Kidney (tissue), 14 donors: ENCODE data around the gene CLIP3. TPM values are rescaled to one million over a fixed set of nuclear protein-coding genes. Genes with fewer than 3 reads are reported as not detected.
A peak's percentile ranks its signal among the peaks of the same experiment; 100 is the strongest.

Experiments used
- DNase-seq, 5 donors: peaks; one replicate each; pipeline ENCODE4 v3.0.0-alpha.2; 2013 to 2020
- FAIRE-seq: peaks from 2 replicates; lab custom pipeline; 2012; peaks lifted over from hg19 to GRCh38; lab: Jason Lieb, UNC
- H3K27ac ChIP-seq, 2 donors: one replicate each; pipeline ENCODE4 v1.7.0; 2013; ENCODE audit warnings: low read depth in 2 of 2, low read length in 2 of 2, inconsistent platforms in 1 of 2
- H3K27me3 ChIP-seq: one replicate; pipeline ENCODE4 v1.7.1; 2013; ENCODE audit warnings: low read length, inconsistent platforms; ENCODE audit not compliant: control insufficient read depth, insufficient read depth
- H3K36me3 ChIP-seq, 3 donors: one replicate each; pipeline versions ENCODE4 v1.7.0 to v1.7.1; 2013; ENCODE audit warnings: low read length in 3 of 3, control low read depth in 1 of 3, inconsistent platforms in 1 of 3; ENCODE audit not compliant: insufficient read depth in 3 of 3, control insufficient read depth in 2 of 3
- H3K4me1 ChIP-seq, 3 donors: one replicate each; pipeline versions ENCODE4 v1.7.0 to v1.7.1; 2013; ENCODE audit warnings: low read length in 3 of 3, inconsistent platforms in 1 of 3, low read depth in 1 of 3; ENCODE audit not compliant: control insufficient read depth in 2 of 3, insufficient read depth in 2 of 3
- H3K4me3 ChIP-seq, 3 donors: one replicate each; pipeline versions ENCODE4 v1.7.0 to v1.8.1; 2013; ENCODE audit warnings: low read length in 3 of 3, control low read depth in 1 of 3, inconsistent platforms in 1 of 3
- H3K9ac ChIP-seq, 3 donors: one replicate each; pipeline versions ENCODE4 v1.7.0 to v1.7.1; 2013; ENCODE audit warnings: low read length in 3 of 3, control low read depth in 1 of 3, inconsistent platforms in 1 of 3
- H3K9me3 ChIP-seq, 3 donors: one replicate each; pipeline versions ENCODE4 v1.7.0 to v1.7.1; 2013; ENCODE audit warnings: low read length in 3 of 3, control low read depth in 1 of 3, inconsistent platforms in 1 of 3; ENCODE audit not compliant: control insufficient read depth in 2 of 3, insufficient read depth in 1 of 3
- CTCF ChIP-seq: IDR thresholded peaks from 3 replicates; pipeline ENCODE4 v1.5.1; 2012; ENCODE audit warnings: mild to moderate bottlenecking, moderate library complexity, borderline replicate concordance; ENCODE audit not compliant: insufficient read depth; ENCODE audit errors: extremely low read depth
- intact Hi-C: fragments of 100-400 bp; cut with DNase I; formaldehyde crosslinking; loops from one replicate; pipeline ENCODE4 v1.11.1; 2022
- polyA plus RNA-seq: library from polyadenylated mRNA; stranded (reverse); fragments of 350-450 nt; fragmentation: Illumina TruSeq; extraction: RNeasy Lipid Tissue Mini Kit (QIAGEN cat#74804); gene quantifications from one replicate; pipeline ENCODE4 v1.2.3, GENCODE V29; 2014; ENCODE audit warnings: low read depth, low replicate concordance; ENCODE audit not compliant: insufficient read depth
- total RNA-seq: library from RNA; stranded (reverse); fragmentation: NEBNext Ultra II Directional; extraction: Animal tissue kit (Norgen Biotek cat#: 25700); gene quantifications from one replicate; pipeline ENCODE4 v1.2.1, GENCODE V29; 2021
- donor health status: control.
- donor health status: control.
- donor health status: control.
- donor health status: control.
- donor health status: control.
- donor health status: DM: yes; HTN: yes; CAD: no.
- donor health status: Normal renal cell carcinoma (clear cell type).

CLIP3 gene
- total and polyA plus RNA-seq, 2 donors from 2014 or later = 10.3 to 12.3 TPM

- intact Hi-C loops = no loop called here
- Histone ChIP-seq H3K27ac (no peak overlapping the region), H3K4me3 (no peak overlapping the region), H3K9me3 (no peaks in the 10 kb centered on the region), H3K36me3 (no peaks in the 10 kb centered on the region), H3K27me3 (no peaks in the 10 kb centered on the region), H3K4me1 (no peaks in the 10 kb centered on the region), H3K9ac (no peak overlapping the region)
- peak in 1 of 5 donors; percentile 5 for DNase-seq
- no peak for FAIRE-seq
- TF ChIP-seq CTCF = no peak
These were observed 48.7 kb upstream of the CLIP3 start for GRCh38 chr19:36081385-36081784.

DNA sequence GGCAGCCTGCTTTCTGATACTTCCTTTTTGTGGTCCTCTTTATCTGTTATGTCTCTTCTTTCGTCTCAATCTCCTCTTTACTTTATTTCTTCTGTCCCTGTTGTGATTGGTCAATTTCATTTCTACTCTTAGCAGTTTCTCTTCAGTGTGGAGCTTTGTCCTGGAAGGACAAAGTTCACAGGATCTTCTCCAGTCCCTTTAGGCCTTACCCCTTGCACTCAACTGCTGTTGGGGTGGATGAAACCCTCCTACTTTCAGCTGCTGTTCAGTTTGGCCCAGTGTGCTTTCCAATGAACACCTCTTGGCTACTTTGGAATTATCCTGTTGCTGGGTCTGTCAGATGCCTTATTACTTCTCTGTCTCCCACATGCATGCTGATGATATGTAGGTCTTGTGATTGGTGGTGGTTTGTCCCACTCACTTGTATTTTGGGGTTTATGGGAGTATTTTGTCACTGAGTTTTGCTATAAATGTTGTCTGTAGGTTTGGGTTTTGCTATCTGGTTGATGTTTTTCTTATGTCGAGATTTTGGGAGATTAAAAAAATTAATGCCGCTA lies 46.8 kb upstream of the CLIP3 start:
- H3K4me3 ChIP-seq = no peak overlapping the region
- H3K27ac ChIP-seq = no peak overlapping the region
- no peak overlapping the region for H3K9ac ChIP-seq
- no peaks in the 10 kb centered on the region for H3K9me3 ChIP-seq
- no peaks in the 10 kb centered on the region for H3K36me3 ChIP-seq
- H3K4me1 ChIP-seq = no peaks in the 10 kb centered on the region
- FAIRE-seq (no peak), DNase-seq (no peak)
- TF ChIP-seq CTCF = no peak
- intact Hi-C loops = no loop called here
- no peaks in the 10 kb centered on the region for H3K27me3 ChIP-seq

GRCh38 chr19:36073121-36073876 lies 40.6 kb upstream of the CLIP3 start:
- Histone ChIP-seq H3K4me1 (no peaks in the 10 kb centered on the region), H3K27me3 (no peaks in the 10 kb centered on the region), H3K4me3 (no peak overlapping the region), H3K9ac (no peak overlapping the region), H3K9me3 (no peaks in the 10 kb centered on the region), H3K36me3 (no peaks in the 10 kb centered on the region), H3K27ac (no peak overlapping the region)
- TF ChIP-seq CTCF = no peak
- DNase-seq (peak in 1 of 5 donors; percentile 2), FAIRE-seq (no peak)
- intact Hi-C loops = no loop called here
